ENCODE data around the gene NF2.

Gene NF2

GRCh38 chr22:29726512-29727130, 123.2 kb downstream of the NF2 start:
- DNase-seq, result no peak

DNA sequence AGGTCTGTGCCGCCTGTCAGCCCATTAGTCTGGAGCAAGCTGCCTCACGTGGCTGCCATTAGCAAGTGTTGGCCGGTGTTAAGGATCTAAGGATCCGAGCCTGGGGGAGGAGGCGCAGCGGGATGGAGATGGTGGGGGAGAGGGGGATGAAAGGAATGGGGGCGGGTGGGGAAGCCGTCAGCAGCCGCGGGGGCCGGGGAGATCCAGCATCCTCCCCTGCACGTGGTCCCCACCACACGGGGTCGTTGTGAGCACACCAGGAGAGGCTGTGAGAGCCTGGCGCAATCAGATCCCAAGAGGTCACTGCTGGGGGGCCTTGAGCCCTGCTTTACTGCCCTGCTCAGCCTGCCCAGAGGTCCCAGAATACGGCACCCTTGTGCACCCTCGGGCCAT, 123.7 kb downstream of the NF2 start:
- DNase-seq, result no peak

DNA sequence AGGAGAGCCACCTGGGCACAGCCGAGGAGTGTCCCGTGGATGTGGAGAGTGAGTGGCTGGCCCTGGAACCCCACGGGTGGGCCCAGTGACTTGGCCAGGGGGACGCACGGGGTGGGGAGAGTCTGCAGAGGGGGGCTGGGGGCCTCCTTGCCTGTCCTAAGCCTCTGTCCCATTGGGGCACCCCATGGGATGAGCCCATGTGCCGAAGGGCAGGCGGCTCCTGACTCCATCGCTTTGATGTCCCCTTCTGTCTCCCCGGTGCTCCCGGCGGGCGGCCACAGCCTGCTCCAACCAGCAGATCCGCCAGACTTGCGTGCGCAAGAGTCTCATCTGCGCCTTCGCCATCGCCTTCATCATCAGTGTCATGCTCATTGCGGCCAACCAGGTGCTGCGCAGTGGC, 125.7 kb downstream of the NF2 start:
- no peak for DNase-seq

DNA sequence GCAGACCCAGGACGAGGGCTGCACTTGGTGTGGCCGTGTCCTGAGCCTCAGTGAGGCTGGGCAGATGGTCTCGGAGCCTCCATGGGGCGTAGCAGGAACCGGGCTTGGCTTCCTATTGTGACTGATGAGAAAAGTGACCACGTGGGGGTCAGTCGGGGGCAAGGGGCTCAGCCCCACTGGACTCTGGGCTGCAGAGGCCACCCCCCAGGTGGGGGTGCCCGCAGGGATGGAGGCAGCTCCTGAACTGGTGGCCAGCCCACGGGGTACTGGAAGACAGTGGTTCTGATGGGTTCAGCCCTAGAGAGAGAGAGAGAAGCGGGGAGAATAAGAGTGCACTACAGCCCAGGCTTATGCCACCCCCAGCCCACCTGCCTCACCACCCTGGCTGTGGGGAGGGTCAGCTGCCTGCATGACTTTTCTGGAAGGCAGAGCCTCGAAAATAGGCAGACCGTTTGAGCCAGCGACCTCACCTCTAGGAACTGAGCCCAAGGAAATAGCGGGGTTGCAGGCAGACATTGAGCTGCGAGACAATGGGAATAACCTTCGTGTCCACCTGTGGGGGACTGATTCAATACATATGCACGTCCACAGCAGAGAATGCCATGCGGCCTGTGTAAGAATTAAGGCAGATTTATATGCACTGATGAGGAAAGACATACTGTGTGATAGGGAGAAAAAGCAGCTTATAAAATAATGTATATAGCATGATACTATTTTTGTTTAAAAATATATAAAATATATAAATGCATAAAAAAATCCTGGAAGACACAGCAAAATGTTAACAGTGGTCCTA, 127.8 kb downstream of the NF2 start:
- DNase-seq, result no peak

DNA sequence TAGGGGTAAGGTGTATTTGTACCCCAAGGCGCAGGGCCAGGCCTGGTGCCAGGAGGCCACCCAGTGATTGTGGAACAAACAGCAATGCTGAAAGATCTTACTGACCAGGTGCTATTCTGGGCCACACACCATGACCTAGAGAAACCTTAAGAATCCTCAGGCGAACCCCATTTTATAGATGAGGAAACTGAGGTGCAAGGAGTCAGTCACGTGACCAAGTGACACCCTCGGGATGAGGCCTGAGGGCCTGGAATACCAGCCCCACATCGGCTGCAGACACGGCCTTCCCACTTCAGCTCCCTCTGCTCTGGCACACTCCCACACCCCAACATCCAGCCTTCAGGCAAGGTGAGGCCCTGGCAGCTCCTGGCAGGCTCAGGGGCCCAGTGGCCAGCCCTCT, 129.4 kb downstream of the NF2 start:
- no peak for DNase-seq

- DNase-seq, result no peak
Measured at GRCh38 chr22:29733362-29734201, 130.1 kb downstream of the NF2 start.

GRCh38 chr22:29734406-29734805, 131.0 kb downstream of the NF2 start:
- no peak for DNase-seq

DNA sequence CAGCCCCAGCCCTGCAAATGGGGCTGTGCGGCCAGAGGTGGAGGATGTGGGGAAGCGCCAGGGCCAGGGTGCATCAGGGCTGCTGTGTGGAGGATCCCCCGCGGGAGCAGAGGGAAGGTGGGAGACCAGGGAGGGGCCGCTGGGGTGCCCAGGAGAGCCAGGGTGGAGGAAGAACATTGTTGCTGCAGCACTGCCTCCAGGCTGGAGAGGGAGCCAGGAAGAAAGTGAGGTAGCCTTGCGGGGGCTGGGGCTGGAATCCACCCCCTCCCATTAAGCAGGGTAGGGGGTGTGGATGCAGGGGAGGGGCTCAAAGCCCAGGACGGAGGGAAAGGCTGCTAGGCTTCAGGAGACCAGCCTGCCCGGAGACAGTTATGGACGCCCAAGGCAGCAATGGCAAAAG, 131.4 kb downstream of the NF2 start:
- no peak for DNase-seq

DNA sequence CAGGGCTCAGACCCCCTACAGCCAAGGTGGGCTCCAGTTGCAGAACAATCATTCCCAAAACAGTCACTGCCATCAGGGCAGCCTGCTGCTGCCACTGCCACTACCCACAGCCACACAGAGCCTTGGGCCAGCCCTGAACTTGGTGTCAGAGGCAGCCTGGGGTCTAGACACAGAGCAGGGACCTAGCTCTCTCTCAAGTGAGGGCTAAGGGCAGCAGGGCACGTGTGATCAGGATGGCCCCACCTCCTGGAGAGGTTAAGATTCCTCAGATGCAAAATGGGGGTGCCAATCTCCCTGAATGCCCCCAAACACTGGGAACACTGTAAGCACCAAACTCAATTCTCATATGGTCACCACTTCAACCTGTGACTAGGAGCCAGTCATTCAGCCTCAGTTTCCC, 132.0 kb downstream of the NF2 start:
- DNase-seq, result no peak

DNA sequence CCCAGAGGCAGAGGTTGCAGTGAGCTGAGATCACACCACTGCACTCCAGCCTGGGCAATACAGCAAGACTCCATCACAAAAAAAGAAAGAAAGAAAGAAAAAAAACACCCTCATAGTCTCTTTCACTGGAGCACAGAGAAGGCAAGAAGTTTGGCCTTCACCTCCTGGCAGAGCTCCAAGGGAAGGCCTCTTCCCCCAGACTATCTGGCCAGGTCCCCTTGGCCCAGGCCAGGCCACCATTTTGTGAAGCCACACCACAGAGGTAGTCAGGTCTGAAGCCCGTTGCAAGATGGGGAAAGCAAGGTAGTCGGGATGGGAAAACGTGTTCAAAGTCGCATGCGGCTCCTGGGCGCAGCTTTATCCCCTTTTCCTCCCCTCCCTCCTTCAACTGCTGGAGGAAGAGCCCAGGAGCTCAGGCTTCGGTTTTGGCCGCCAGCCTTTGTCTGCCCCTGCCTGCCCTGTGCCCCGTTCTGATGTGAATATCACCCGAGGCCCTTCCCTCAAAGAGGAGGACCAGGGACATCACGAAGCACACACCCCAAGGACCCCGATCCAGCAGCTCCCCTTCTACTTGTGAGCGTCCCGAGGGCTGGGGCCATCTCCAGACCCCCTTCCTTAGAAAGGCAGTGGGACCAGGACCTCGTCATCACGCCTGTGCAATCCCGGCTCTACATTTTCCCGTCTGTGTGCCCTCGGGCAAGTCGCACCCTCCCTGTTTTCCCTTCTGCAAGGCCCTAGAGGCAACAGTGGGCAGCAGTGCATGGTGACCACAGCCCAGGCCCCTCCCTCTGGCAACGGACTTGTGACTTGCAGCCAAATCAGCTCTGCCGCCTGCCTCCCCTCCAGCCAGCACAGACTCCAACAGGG, 134.1 kb downstream of the NF2 start:
- no peak for DNase-seq

DNA sequence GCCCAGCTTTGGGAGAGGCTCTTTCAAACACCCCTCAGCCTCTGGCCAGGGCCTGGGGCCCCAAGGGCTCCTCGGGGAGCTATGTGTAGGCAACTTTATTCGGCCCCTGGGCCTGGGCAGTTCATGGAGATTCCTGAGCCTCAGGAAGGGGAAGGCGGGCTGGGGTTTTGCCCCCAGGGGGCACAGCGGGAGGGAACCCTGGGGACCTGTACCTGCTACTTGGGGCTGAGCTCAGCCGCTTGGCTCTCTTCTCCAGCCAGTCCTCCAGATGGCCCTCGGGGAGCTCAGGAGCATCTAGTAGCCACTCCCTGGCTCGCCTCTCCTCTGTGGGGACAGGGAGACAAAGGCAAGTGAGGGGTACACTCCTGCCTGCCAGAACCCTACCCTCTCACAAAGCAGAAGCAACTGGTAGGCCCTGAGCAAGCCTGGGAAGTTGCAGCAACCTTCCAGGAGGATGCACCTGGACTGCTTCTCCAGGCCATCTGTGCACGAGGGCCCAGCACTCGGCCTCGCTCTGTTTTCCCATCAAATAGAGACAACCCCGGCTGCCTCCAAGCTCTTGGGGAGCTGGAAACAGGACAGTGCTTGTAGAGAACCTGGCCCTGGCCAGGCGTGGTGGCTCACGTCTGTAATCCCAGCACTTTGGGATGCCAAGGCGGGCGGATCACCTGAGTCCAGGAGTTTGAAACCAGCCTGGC, 134.8 kb downstream of the NF2 start:
- DNase-seq, result no peak

GRCh38 chr22:29739346-29739875, 136.0 kb downstream of the NF2 start:
- DNase-seq, result no peak

DNA sequence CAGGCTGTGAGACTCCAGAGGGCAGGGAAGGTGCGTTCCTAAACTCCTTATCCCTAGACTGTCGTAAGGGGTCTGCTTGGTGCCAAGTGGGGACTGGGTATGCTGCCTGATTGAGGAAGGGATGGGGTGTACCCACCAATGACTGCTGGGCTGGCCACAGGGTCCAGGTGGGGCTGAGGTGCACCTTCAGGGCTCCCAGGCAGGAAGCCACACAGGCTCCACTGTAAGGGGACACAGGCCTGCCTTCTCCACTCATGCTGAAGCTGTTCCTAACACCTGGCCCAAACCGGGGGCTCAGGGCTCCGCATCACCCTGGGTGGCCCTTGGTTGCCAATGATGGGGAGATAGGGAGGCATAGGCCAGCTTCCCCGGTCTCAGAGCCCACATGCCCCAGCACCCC, 136.8 kb downstream of the NF2 start:
- DNase-seq, result no peak

GRCh38 chr22:29741926-29742325, 138.5 kb downstream of the NF2 start:
- DNase-seq, result no peak

DNA sequence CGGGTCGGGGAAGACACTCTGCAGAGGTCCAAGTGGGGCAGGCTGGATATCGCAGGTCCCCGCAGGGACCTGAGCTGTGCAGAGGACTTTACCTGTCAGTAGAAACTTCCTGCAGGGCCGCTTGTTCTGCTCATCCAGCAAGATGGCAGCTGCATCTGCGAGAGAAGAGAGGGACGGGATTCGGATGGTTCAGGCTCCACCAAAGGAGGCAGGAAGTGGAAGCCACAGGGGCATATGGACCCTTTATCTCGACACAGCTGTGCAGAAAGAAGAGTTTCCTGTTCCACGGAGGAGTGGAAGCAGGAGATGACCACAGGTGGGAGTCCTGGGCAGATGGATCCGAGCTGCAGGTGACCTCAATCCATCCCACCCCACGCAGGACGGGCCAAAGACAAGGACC, 138.9 kb downstream of the NF2 start:
- DNase-seq, result no peak

GRCh38 chr22:29744902-29745301, 141.5 kb downstream of the NF2 start:
- no peak for DNase-seq

DNA sequence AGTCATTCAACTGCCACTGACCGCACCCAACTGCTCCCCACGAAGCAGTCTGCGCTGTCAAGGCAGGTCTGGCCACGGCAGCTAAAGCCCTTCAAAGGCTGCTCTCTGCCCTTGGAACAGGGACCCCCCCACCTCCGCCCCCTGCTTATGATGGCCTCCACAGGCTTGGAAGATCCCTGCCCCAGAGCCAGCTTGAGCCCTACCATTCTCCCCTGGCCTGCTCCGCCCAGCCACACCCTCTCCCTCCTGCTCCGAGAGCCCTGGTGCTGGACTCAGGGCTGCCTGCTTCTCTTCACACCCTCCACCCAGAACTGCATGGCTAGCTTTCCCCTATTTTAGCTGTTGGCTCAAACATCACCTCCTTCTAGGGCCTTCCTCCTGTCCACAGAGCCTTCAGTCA, 144.4 kb downstream of the NF2 start:
- DNase-seq, result no peak

All from stimulated activated CD4-positive, alpha-beta T cell treated with anti-CD3 and anti-CD28 coated beads, Interleukin-2, amount 100 ng/mL, for 48 hours (primary cell).